Breast epithelium (tissue), 3 donors: Measurements from ENCODE around the gene FADS2.

Experiments used
- POLR2A ChIP-seq: fragments of 450-650 bp; IDR thresholded peaks from one replicate; pipeline ENCODE4 v1.6.1; 2016; ENCODE audit warnings: antibody characterized with exemption, mild to moderate bottlenecking, moderate library complexity
- TF ChIP-seq, protein P1 (sequence below), 3 donors: fragments of 450-650 bp; IDR thresholded peaks; one replicate each; pipeline ENCODE4 v1.5.1; 2016 to 2017; ENCODE audit warnings: antibody characterized with exemption in 3 of 3, mild to moderate bottlenecking in 3 of 3, moderate library complexity in 3 of 3

DNA sequence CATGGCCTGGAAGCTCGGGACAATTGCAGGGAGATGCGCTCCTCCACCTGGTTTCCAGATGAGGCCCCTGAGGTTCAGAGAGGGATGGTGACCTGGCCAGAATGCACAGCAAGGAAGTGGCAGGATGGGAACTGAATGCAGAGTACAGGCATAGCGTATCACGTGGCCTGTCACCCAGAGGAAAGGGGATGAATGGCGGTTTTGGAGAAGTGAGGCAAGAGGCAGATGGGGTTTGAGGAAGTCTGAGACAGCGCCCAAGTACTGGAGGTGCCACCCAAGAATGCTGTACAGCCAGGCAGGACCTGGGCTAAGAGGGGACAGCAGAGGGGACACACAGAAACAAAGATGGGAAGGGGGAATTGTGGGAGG, 84.4 kb downstream of the FADS2 start:
- TF ChIP-seq, protein P1, sequence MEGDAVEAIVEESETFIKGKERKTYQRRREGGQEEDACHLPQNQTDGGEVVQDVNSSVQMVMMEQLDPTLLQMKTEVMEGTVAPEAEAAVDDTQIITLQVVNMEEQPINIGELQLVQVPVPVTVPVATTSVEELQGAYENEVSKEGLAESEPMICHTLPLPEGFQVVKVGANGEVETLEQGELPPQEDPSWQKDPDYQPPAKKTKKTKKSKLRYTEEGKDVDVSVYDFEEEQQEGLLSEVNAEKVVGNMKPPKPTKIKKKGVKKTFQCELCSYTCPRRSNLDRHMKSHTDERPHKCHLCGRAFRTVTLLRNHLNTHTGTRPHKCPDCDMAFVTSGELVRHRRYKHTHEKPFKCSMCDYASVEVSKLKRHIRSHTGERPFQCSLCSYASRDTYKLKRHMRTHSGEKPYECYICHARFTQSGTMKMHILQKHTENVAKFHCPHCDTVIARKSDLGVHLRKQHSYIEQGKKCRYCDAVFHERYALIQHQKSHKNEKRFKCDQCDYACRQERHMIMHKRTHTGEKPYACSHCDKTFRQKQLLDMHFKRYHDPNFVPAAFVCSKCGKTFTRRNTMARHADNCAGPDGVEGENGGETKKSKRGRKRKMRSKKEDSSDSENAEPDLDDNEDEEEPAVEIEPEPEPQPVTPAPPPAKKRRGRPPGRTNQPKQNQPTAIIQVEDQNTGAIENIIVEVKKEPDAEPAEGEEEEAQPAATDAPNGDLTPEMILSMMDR (IDR thresholded peaks at IDR 0.05) = no peak
- TF ChIP-seq POLR2A = no peak
